Measurements from ENCODE around the gene COA8. TPM values are rescaled to one million over a fixed set of nuclear protein-coding genes. Genes with fewer than 3 reads are reported as not detected.

The COA8 gene
- total and polyA plus RNA-seq, 2 of the 8 experiments (the other 6 are each of a cell fraction or from before 2014, with no cell fraction given), result 7.1 to 35.5 TPM

GRCh38 chr14:103536693-103537092, 26.1 kb upstream of the COA8 start:
- CTCF ChIA-PET (ENCODE audit: partially characterized antibody), result interaction anchor here (1.4 to 28.8 kb wide), 4 partner anchors 9 to 203 kb away, joined by 3 to 921 read pairs (median 118); partner anchors contain the start of genes CKB and EIF5
- H3K27ac ChIP-seq (ENCODE audit: low read depth, low read length), result no peak overlapping the region
- no peak overlapping the region for H3K14ac ChIP-seq (ENCODE audit: insufficient read length)
- TF ChIP-seq BACH1 (IDR thresholded peaks at IDR 0.05; ENCODE audit: low read length), result no peak
- TF ChIP-seq CHD1 (IDR thresholded peaks at IDR 0.05; ENCODE audit: low read depth, low read length), result no peak
- no peak for TF ChIP-seq RNF2 (IDR thresholded peaks at IDR 0.05; ENCODE audit: borderline replicate concordance, low read depth, low read length, missing control alignments, poor library complexity, severe bottlenecking)
- TF ChIP-seq CHD2 (IDR thresholded peaks at IDR 0.05; ENCODE audit: low read length), result no peak
- TF ChIP-seq E2F6 (IDR thresholded peaks at IDR 0.05), result no peak
- no peak for TF ChIP-seq POU5F1 (IDR thresholded peaks at IDR 0.05; ENCODE audit: low read depth, low read length)

More at GRCh38 chr14:103536693-103537092, 26.1 kb upstream of the COA8 start:
- Histone ChIP-seq H3K36me3 (ENCODE audit: control insufficient read depth in 2 of 4, insufficient read depth in 4 of 4, low read length in 3 of 4) (peaks cover 0 to 17% (median 1%) of the 10 kb centered on the region in 4 experiments; a peak in 3 of 8 replicates), H2AFZ (ENCODE audit: low read length) (no peak overlapping the region), H3K23me2 (ENCODE audit: low read depth, low read length) (no peaks in the 10 kb centered on the region), H3K9me3 (ENCODE audit: insufficient read depth in 2 of 2, low read depth in 1 of 2, low read length in 1 of 2) (no peaks in the 10 kb centered on the region), H3K18ac (ENCODE audit: extremely low read depth, low read length) (no peak overlapping the region), H4K8ac (ENCODE audit: extremely low read depth, insufficient read depth, low read length) (peak overlapping the region; percentile 79; the same call in 1 of the 2 replicates), H3K56ac (replicated peaks; ENCODE audit: insufficient read length, low read depth, low read length) (no peak overlapping the region), H2AK5ac (ENCODE audit: low read depth, low read length) (no peak overlapping the region), H3K79me2 (ENCODE audit: control insufficient read depth in 1 of 2, insufficient read depth in 2 of 2, low read length in 2 of 2) (no peaks in the 10 kb centered on the region), H4K91ac (replicated peaks; ENCODE audit: insufficient read length, low read length) (no peak overlapping the region), H3K79me1 (ENCODE audit: low read depth, low read length) (peaks cover 4% of the 10 kb centered on the region; the same call in 1 of the 2 replicates), H2BK20ac (ENCODE audit: low read length) (no peak overlapping the region), H2BK12ac (ENCODE audit: low read depth, low read length) (no peak overlapping the region), H3K27me3 (replicated peaks in 1 of 4; ENCODE audit: control insufficient read depth in 3 of 4, extremely low read depth in 1 of 4, insufficient read depth in 3 of 4, low read length in 3 of 4) (no peaks in the 10 kb centered on the region; a peak in 2 of 7 replicates), H2BK5ac (ENCODE audit: low read depth, low read length) (no peak overlapping the region), H3K4me2 (ENCODE audit: insufficient read depth in 1 of 2, low read depth in 2 of 2, low read length in 2 of 2) (no peak overlapping the region), H4K5ac (ENCODE audit: insufficient read length, low read depth, low read length) (no peak overlapping the region), H3K23ac (ENCODE audit: insufficient read length) (no peak overlapping the region), H3K4me3 (ENCODE audit: extremely low read depth in 1 of 4, insufficient read depth in 2 of 4, low read depth in 3 of 4, low read length in 4 of 4) (no peak overlapping the region), H2BK120ac (replicated peaks; ENCODE audit: low read depth, low read length) (no peak overlapping the region), H2BK15ac (ENCODE audit: low read length) (no peak overlapping the region), H3K4ac (replicated peaks; ENCODE audit: insufficient read length, low read depth, low read length) (no peak overlapping the region), H4K20me1 (replicated peaks in 1 of 2; ENCODE audit: control insufficient read depth in 1 of 2, insufficient read depth in 2 of 2, low read length in 2 of 2) (peaks cover 8 to 30% of the 10 kb centered on the region in 2 experiments), H3K9ac (replicated peaks in 1 of 4; ENCODE audit: extremely low read depth in 1 of 4, low read depth in 3 of 4, low read length in 3 of 4) (no peak overlapping the region), H3K4me1 (replicated peaks in 1 of 4; ENCODE audit: control insufficient read depth in 3 of 4, insufficient read depth in 4 of 4, low read length in 3 of 4) (peaks cover 0 to 7% (median 5%) of the 10 kb centered on the region in 4 experiments; a peak in 6 of 7 replicates)
- FAIRE-seq (no peak), DNase-seq (ENCODE audit: low read depth in 1 of 2, low spot score in 2 of 2) (no peak)
- POLR2A ChIA-PET (ENCODE audit: partially characterized antibody), result interaction anchor here (0.8 to 29.8 kb wide), 6 partner anchors 9 to 25 kb away, joined by 3 to 844 read pairs (median 4); partner anchors contain the start of genes BAG5 and CKB
- 89% methylated on average over 9 of the region's 9 CpGs; no CpG with 5 or more reads in 1 of the 2 experiments for WGBS, 2 experiments (ENCODE audit: extremely low coverage in 1 of 2, insufficient coverage in 1 of 2, insufficient read length in 1 of 2, insufficient replicate concordance in 2 of 2, low coverage in 1 of 2, low lambda C conversion rate in 2 of 2, missing lambda C conversion rate in 1 of 2)

Measured in H1 (cell line).